Epithelial cell of alveolus of lung (primary cell): ENCODE measurements around the gene OR1E1. TPM values are rescaled to one million over a fixed set of nuclear protein-coding genes. Genes with fewer than 3 reads are reported as not detected.

Experiments
- total RNA-seq: library from RNA; depleted of rRNA; stranded (reverse); fragments of >200 nt; gene quantifications from 2 replicates; pipeline ENCODE4 v1.2.1, GENCODE V29; 2015

OR1E1 gene
- not detected in 2 replicates for total RNA-seq

DNA sequence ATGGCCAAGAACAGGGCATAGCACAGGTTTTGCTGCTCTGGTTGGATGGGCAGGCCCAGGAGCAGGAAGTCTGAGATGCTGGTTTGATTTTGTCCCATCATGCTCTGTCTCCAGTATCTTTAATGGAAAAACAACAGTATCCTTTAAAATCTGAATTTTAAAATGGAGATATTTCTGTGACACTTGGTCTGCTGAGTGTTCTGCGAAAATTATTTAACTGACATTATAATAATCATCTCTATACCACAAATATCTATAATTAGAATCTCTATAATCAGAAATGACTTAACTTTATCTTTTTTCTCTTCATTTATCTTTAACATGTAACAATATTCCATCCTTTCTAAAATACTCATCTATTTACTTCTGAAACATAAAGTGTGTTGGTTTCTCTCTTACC lies at the start of gene OR1E1:
OR1E1 (minus strand) TSS at position 101 of the 400 bp plus-strand sequence; CDS start at position 101, 0 bp downstream.

DNA sequence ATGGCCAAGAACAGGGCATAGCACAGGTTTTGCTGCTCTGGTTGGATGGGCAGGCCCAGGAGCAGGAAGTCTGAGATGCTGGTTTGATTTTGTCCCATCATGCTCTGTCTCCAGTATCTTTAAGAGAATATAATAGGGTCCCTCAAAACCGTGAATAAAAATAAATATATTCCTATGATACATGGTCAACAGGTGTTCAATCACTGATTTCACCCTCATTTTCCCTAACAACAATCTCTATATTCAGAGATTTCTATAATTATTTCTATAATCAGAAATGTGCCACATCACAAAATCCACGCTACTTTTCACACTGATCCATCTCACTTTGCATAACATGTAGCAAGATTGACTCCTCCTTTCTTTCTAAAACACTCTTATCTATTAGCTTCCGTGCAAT lies 35.5 kb upstream of the OR1E1 start, which contains the start of gene OR1E2:
OR1E2 (minus strand) TSS at position 101 of the 400 bp plus-strand sequence; CDS start at position 101, 0 bp downstream.

GRCh38 chr17:3411070-3411469 lies 12.9 kb upstream of the OR1E1 start, which contains the start of gene OR3A3:
Gene OR3A3 (plus strand): TSS chr17:3411370.

GRCh38 chr17:3385869-3386816 lies 12.1 kb downstream of the OR1E1 start, which contains the start of gene OR3A2:
Gene OR3A2 (minus strand): TSS chr17:3386308.

Other genes starting within 250 kb of the OR1E1 start
- gene OR1A2, start 200.9 kb downstream of the OR1E1 start, total RNA-seq, result not detected in 2 replicates
- not detected in 2 replicates for gene OR1A1, start 190.7 kb downstream of the OR1E1 start, total RNA-seq
- not detected in 2 replicates for gene OR3A1, start 100.0 kb downstream of the OR1E1 start, total RNA-seq
- 0.13 TPM in 1 of 2 replicates, not detected in the other for gene OR3A2, start 12.1 kb downstream of the OR1E1 start, total RNA-seq
- not detected in 2 replicates for gene OR3A3, start 13.0 kb upstream of the OR1E1 start, total RNA-seq
- not detected in 2 replicates for gene OR1E2, start 35.4 kb upstream of the OR1E1 start, total RNA-seq
- 0.52 TPM in 1 of 2 replicates, not detected in the other for gene SPATA22, start 73.4 kb upstream of the OR1E1 start, total RNA-seq
- gene ASPA, start 77.6 kb upstream of the OR1E1 start, total RNA-seq, result 0.13 and 0.48 TPM in 2 replicates
- gene TRPV3, start 159.4 kb upstream of the OR1E1 start, total RNA-seq, result 0.08 and 0.13 TPM in 2 replicates
- 0.26 and 2.2 TPM in 2 replicates for gene TRPV1, start 211.0 kb upstream of the OR1E1 start, total RNA-seq
- 15.1 and 16.4 TPM in 2 replicates for gene SHPK, start 237.8 kb upstream of the OR1E1 start, total RNA-seq
- 13.8 and 47.3 TPM in 2 replicates for gene CTNS, start 238.3 kb upstream of the OR1E1 start, total RNA-seq